NCI-H345 (cell line): Measurements from ENCODE around the gene GSTCD.
"Not testable (repeated sequence)": the region's sequence is repeated elsewhere in the genome, so short reads cannot be mapped to it uniquely, and the experiment has no call there.

Source experiments
- DNase-seq: peaks from one replicate; lab custom pipeline; 2025; lab: John Stamatoyannopoulos, UW

GSTCD gene

GRCh38 chr4:105807496-105807895 lies 98.9 kb downstream of the GSTCD start:
- no peak for DNase-seq

DNA sequence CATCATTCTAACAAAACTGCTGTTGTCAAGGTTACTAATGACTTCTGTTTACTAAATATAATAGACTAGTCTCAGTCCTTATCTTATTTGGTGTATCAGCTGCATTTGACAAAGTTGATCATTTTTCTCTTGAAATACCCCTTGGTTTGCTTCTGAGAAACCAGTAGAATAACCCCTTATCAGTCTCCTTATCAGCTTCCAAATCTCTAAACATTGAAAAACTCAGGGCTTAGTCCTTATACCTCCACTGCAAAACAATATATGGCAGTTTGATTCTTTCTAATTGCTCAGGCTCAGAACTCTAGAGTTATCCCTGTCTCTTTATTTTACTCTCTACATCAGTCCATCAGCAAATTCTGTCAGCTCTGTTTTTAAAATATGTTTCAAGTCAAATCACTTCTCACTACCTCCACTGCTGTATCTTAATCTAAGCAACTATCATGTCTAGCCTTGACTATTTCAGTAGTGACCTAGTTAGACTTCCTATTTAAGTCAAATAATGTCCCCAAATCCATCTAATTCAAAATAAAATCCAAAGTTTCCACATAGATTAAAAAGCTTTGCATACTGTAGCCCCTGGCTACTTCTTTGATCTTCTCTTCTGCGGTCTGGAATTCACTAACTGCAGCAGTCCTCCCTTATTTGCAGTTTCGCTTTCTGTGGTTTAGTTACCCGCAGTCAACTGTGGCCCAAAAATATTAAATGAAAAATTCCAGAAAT lies 99.6 kb downstream of the GSTCD start:
- DNase-seq, result no peak

GRCh38 chr4:105808750-105809041 lies 100.1 kb downstream of the GSTCD start:
- no peak for DNase-seq

DNA sequence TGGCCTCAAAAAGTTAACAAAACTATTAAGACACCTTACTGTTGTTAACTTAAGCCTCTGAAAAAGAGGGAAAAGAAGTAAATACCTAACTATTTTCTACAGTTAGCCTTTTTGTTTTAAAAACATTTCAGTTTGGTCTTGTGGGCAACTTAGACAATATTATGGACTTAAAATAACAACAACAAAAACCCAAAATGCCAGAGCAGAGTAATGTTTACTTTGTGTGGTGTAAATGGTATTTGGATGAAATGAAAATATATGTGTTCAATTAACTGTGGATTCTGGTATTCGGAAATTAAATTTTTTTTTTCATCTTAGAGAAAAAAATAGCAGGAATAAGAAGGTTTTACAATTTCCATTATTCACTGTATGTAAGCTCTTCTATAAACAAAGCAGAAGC lies 107.1 kb downstream of the GSTCD start:
- DNase-seq, result no peak

DNA sequence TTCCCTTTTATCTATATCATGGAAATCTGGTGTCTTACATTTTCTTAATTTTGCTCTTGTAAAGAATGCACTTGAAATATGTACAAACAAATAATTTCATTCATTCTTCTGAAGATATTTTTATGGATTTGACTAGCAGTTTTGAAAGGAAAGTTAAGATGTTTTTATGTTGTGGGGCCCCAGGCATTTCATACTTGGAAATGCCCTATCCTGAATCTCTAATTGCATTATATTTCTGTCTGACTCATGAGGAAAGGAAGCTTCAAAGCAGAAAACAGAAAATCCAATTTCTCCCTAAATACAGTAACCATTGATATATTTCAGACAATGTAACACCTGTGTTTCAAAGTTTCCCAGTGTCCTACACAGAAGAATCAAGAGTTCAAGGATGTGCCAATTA lies 113.5 kb downstream of the GSTCD start:
- DNase-seq, result no peak

GRCh38 chr4:105828074-105828473 lies 119.5 kb downstream of the GSTCD start:
- DNase-seq, result no peak

- DNase-seq, result no peak
These were observed 122.6 kb downstream of the GSTCD start for GRCh38 chr4:105831189-105831588.

GRCh38 chr4:105835177-105835576 lies 126.6 kb downstream of the GSTCD start:
- no peak for DNase-seq

DNA sequence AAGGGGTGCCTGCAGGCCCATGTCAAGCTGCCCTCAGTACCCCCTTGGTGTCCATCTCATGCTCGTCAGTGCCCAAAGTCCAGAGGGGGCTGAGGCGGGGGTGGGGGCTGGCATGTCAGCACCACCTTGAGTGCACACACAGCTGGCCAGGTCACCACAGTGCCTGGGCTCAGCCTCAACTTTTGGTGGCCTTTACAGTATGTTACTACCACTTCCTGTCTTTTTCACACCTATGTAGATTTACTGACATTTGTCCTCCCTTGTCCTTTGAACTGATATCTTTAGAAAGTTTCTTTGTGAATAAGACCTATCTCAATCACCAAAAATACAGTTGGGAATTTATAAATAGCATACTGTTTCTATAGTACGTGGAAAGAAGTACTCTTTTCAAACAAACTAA lies 128.0 kb downstream of the GSTCD start:
- DNase-seq, result no peak

DNA sequence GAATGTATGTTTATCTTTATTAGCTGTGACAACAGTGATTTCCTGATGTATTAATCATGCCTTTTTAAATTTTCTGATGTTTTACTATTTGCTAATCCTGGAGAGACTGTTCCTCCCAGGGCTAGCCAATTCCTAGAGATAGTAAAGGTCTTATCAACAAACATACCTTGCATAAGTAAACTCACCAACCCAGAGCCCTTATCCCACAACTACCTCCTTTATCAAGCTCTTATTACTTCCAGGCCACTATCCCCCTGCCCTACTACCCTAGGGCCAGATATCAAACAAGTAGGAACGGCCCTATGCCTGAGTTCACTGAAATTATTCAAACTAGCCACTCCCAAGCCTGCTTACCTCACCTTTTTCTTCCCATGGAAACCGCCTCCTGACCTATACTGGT lies 128.5 kb downstream of the GSTCD start:
- DNase-seq, result no peak

- DNase-seq, result no peak
These were observed 129.5 kb downstream of the GSTCD start for GRCh38 chr4:105838082-105838481.

DNA sequence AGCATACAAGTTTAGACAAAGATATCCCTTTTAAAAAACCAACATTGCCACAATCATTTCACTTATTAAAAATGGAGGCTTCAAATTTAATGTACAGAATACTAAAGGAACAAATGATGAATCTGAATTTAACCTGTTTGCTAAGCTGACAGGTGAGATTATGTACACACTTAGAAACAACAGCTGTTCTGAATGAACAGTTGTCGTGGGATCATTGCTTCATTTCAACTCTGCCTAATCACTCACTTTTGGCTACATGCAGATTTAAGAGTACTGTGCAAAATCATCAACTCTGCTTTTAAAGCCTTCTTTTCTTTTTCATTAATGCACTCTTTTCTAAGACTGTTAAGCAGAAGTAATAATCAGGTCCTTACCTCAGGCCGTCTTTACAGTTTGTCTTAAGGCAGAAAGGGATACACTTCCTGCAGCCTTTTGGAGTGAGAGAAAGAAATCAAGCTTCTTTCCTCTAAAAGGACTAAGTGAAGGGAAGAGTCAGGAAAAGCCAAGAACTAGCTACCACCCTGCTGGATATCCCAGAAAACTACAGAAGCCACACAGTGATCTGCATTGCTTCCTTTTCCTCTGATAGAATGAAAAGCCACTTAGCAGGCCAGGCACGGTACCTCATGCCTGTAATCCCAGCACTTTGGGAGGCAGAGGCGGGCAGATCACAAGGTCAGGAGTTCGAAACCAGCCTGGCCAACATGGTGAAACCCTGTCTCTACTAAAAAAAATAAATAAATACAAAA lies 132.0 kb downstream of the GSTCD start:
- DNase-seq, result peak; percentile 8

DNA sequence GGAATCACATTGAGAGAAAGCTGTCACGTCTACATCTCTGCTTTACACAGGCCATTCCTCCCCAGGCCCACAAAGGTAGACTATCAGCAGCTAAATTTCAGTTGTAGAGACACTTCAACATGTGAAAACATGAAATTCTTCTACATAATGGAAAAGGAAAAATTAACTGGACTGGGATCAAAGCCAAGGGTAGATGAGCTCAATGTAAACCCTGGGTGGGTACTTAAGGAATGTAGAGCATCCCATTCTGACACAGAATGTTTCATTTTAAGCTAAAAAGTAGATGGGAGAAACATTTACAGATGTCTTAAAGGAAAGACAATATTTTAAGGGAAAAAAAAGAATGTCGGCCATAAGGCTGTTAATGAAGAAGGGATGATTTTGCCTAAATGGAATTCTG lies 135.4 kb downstream of the GSTCD start:
- no peak for DNase-seq

GRCh38 chr4:105845559-105845958 lies 137.0 kb downstream of the GSTCD start:
- DNase-seq, result no peak

- not testable (repeated sequence) for DNase-seq
These were observed 139.8 kb downstream of the GSTCD start for GRCh38 chr4:105848359-105848758.

DNA sequence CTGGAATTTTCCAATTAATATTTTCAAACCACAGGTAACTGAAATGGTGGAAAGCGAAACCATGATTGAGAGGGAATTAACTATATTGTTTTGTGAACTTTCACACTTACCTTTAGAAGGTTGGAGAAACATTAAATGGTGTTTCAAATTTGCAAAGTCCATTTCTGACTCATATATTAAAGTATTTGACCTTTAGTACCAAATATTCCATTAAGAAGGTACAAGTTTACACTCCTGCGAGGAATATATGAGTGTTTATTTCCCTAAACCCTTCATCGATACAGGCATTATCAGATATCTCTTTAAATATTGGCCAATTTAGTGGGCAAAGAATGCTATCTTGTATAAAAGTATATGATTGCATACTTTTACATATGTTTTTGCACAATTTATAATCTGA lies 142.6 kb downstream of the GSTCD start:
- DNase-seq, result no peak

DNA sequence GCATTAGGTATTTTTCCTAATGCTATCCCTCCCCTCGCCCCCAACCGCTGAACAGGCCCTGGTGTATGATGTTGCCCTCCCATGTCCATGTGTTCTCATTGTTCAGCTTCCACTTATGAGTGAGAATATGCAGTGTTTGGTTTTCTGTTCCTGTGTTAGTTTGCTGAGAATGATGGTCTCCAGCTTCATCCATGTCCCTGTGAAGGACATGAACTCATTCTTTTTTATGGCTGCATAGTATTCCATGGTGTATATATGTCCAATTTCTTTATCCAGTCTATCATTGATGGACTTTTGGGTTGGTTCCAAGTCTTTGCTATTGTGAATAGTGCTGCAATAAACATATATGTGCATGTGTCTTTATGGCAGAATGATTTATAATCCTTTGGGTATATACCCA lies 143.6 kb downstream of the GSTCD start:
- not testable (repeated sequence) for DNase-seq

GRCh38 chr4:105858466-105859040 lies 150.0 kb downstream of the GSTCD start:
- no peak for DNase-seq

GRCh38 chr4:105859233-105859632 lies 150.6 kb downstream of the GSTCD start:
- DNase-seq, result no peak

- DNase-seq, result no peak
These were observed 162.4 kb downstream of the GSTCD start for GRCh38 chr4:105870963-105871362.

DNA sequence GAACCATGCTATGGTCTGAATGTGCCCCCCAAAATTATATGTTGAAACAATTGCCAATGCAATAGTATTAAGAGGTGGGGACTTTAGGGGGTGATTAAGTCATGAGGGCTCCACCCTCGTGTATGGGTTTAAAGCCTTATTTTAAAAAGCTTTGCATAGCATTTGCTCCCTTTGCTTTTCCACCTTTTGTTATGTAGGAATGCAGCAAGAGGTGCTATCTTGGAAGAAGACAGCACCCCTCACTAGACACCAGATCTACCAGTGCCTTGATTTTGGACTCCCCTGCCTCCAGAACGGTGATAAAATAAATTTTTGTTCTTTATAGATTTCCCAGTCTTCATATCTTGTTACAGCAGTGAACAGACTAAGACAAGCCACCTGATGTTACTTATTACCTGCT lies 163.4 kb downstream of the GSTCD start:
- no peak for DNase-seq

DNA sequence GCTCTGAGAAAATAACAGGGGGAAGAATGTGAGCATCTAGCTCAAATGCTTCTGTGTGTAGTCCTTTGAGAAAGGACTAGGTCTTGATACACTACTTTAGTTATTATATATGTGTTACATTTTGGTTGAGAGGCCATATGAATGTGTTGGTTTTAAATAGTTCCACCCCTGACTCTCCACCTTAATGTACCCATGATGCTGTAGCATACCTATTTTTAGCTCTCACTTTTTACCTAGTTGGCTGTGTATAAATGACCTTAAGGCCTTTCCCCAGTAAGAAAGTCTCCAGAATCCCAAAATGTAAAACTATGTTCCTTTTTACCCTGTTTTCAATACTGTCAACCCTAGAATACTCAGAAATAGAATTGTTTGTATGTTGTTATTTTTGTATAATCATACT lies 166.6 kb downstream of the GSTCD start:
- no peak for DNase-seq

DNA sequence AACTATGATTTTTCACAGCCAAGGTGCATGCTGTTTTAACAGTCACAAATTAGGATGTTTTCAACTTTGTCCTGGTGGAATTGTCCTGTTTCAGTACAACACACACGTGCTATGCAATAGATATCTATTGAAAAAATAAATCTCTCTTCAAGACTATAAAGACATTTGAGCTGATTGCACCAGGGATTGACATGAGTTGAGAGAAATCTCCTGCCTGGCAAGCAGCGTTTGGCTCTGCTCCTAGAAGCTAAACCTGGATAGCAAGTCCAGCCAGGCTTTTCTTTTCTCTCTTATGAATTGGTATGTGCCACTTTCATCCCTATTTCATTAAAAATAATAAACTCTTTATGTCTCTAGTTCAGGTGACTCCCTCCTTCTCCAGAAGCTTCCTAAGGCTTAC lies 170.1 kb downstream of the GSTCD start:
- no peak for DNase-seq

- DNase-seq, result no peak
These were observed 178.9 kb downstream of the GSTCD start for GRCh38 chr4:105887508-105887907.
